K562 (cell line): ENCODE results near the gene GEMIN2. TPM values are rescaled to one million over a fixed set of nuclear protein-coding genes. Genes with fewer than 3 reads are reported as not detected.

Experiments
- ATAC-seq: fragments of 200-7000 bp; cut with Tn5 transposase; 3 replicates; pipeline ENCODE4 v1.9.1; 2020; ENCODE audit warnings: moderate library complexity
- BruUV-seq: library from RNA; stranded (reverse); fragments of 400-500 nt; replicated peaks from 2 replicates; lab custom pipeline; 2021; lab: Mats Ljungman, UMichigan
- CTCF ChIA-PET: fragments of 300-600 bp; formaldehyde crosslinking; extraction: SDS; loops from one replicate; lab custom pipeline; 2021; ENCODE audit warnings: low intra/inter-chr PET ratio; lab: Yijun Ruan, JAX
- POLR2A ChIA-PET: fragments of 300-600, 350-650 bp; sonication (Branson Sonifier 250); formaldehyde crosslinking; extraction: SDS; loops from one replicate; lab custom pipeline; 2021; ENCODE audit warnings: antibody characterized with exemption, inconsistent platforms; lab: Yijun Ruan, JAX
- DNase-seq, 4 experiments: peaks; one replicate each; pipeline versions ENCODE4 v3.0.0 to v3.0.0-alpha.2; 2011 to 2018; ENCODE audit warnings: low spot score in 3 of 4, mixed read lengths in 3 of 4; ENCODE audit errors: extremely low read depth in 1 of 4
- FAIRE-seq: peaks from 2 replicates; lab custom pipeline; 2011; peaks lifted over from hg19 to GRCh38; lab: Jason Lieb, UNC
- H2AFZ ChIP-seq: 2 replicates; pipeline ENCODE4 v1.6.0; 2011; ENCODE audit warnings: low read depth, low read length, control low read depth, inconsistent platforms
- H3K27ac ChIP-seq: fragments of 200-600 bp; 3 replicates; pipeline ENCODE4 v1.8.0; 2011; ENCODE audit warnings: low read depth, mild to moderate bottlenecking, control low read depth, inconsistent platforms, low read length, moderate library complexity, mixed read lengths; ENCODE audit errors: extremely low read depth
- H3K27me3 ChIP-seq, 2 experiments: fragments of 300-600 bp in 1 of 2; 2 replicates in 1 of 2; 3 replicates in 1 of 2; pipeline versions ENCODE4 v1.6.0 to v1.8.0; 2011; ENCODE audit warnings: inconsistent platforms in 2 of 2, low read length in 2 of 2, mild to moderate bottlenecking in 1 of 2, mixed read lengths in 1 of 2, moderate library complexity in 1 of 2; ENCODE audit not compliant: control insufficient read depth in 2 of 2, insufficient read depth in 2 of 2
- H3K36me3 ChIP-seq: fragments of 300-600 bp; 3 replicates; pipeline ENCODE4 v1.8.0; 2011; ENCODE audit warnings: mild to moderate bottlenecking, low read length, inconsistent platforms; ENCODE audit not compliant: control insufficient read depth, insufficient read depth
- H3K4me1 ChIP-seq, 2 experiments: fragments of 200-600 bp in 1 of 2; replicated peaks in 1 of 2; 2 replicates in 1 of 2; 3 replicates in 1 of 2; pipeline versions ENCODE4 v1.5.1 to v1.8.0; 2011; ENCODE audit warnings: inconsistent platforms in 2 of 2, low read length in 2 of 2, mild to moderate bottlenecking in 1 of 2, mixed read lengths in 1 of 2, moderate library complexity in 1 of 2; ENCODE audit not compliant: control insufficient read depth in 2 of 2, insufficient read depth in 2 of 2
- H3K4me2 ChIP-seq: 2 replicates; pipeline ENCODE4 v1.6.1; 2011; ENCODE audit warnings: low read length, control low read depth, inconsistent platforms, mixed read lengths; ENCODE audit not compliant: insufficient read depth
- H3K4me3 ChIP-seq: fragments of 200-600 bp; sonication (generic), shearing (Covaris generic); 2 replicates; pipeline ENCODE4 v1.5.1; 2016; ENCODE audit warnings: control low read depth, inconsistent platforms
- H3K79me2 ChIP-seq: fragments of 200-600 bp; 3 replicates; pipeline ENCODE4 v1.8.0; 2011; ENCODE audit warnings: low read length, inconsistent platforms; ENCODE audit not compliant: control insufficient read depth, insufficient read depth
- H3K9ac ChIP-seq, 2 experiments: 2 replicates each; pipeline versions ENCODE4 v1.6.0 to v1.6.1; 2011; ENCODE audit warnings: low read depth in 2 of 2, low read length in 2 of 2, control low read depth in 1 of 2, inconsistent platforms in 1 of 2, mild to moderate bottlenecking in 1 of 2, mixed read lengths in 1 of 2; ENCODE audit not compliant: insufficient read depth in 1 of 2
- H3K9me1 ChIP-seq: one replicate; pipeline ENCODE4 v1.6.0; 2011; ENCODE audit warnings: inconsistent platforms, mild to moderate bottlenecking, low read length, moderate library complexity; ENCODE audit not compliant: control insufficient read depth, insufficient read depth
- H3K9me3 ChIP-seq: replicated peaks from 2 replicates; pipeline ENCODE4 v1.5.1; 2011; ENCODE audit warnings: low read depth, low read length, inconsistent platforms; ENCODE audit not compliant: control insufficient read depth, insufficient read depth
- H4K20me1 ChIP-seq: replicated peaks from 2 replicates; pipeline ENCODE4 v1.6.1; 2011; ENCODE audit warnings: low read length, inconsistent platforms, mixed read lengths; ENCODE audit not compliant: control insufficient read depth, insufficient read depth
- ATF7 ChIP-seq: fragments of 450-650 bp; IDR thresholded peaks from 2 replicates; pipeline ENCODE4 v1.7.1; 2014; ENCODE audit warnings: mild to moderate bottlenecking, moderate library complexity
- CREM ChIP-seq: IDR thresholded peaks from 2 replicates; pipeline ENCODE4 v1.6.1; 2014; ENCODE audit warnings: antibody characterized with exemption, low read depth
- ESRRA ChIP-seq: fragments of 450-650 bp; IDR thresholded peaks from 2 replicates; pipeline ENCODE4 v1.6.1; 2014; ENCODE audit warnings: low read depth, mild to moderate bottlenecking, moderate library complexity, borderline replicate concordance
- NR2C1 ChIP-seq, 2 experiments: fragments of 450-650 bp; IDR thresholded peaks; 2 replicates each; pipeline ENCODE4 v1.6.1; 2017; ENCODE audit warnings: mild to moderate bottlenecking in 2 of 2, antibody characterized with exemption in 1 of 2, inconsistent platforms in 1 of 2, missing compliant biosample characterization in 1 of 2, missing genetic modification characterization in 1 of 2
- WGBS: fragments of 100-300 bp; shearing (Covaris generic); methylation state at CpG from one replicate; pipeline ENCODE4 v1.1.6; 2016; ENCODE audit warnings: low coverage, mixed read lengths; ENCODE audit not compliant: insufficient coverage; ENCODE audit errors: missing lambda C conversion rate; 5-methylcytosine and 5-hydroxymethylcytosine counted together
- in situ Hi-C: fragments of 300-500 bp; cut with MboI; formaldehyde crosslinking; loops from 4 replicates; pipeline ENCODE4 v1.15.0; 2018; ENCODE audit warnings: inconsistent platforms, mixed read lengths
- intact Hi-C: fragments of 100-400 bp; cut with micrococcal nuclease; formaldehyde crosslinking; loops from 2 replicates; pipeline ENCODE4 v1.14.2; 2022
- polyA plus RNA-seq, 8 experiments: library from polyadenylated mRNA; depleted of rRNA in 4 of 8; stranded (reverse) in 5 of 8; unstranded in 3 of 8; fragments of >200 nt; fragmentation: Nextera tagmentation in 2 of 8; fragmentation: Illumina TruSeq in 1 of 8; extraction: Ambion mirVana in 2 of 8; extraction: Trizol in 1 of 8; gene quantifications; 2 replicates each; pipeline versions ENCODE4 v1.2.1 to v1.2.3, GENCODE V29; 2011 to 2014; ENCODE audit warnings: inconsistent platforms in 1 of 8, missing spikeins in 1 of 8
- total RNA-seq, 7 experiments: library from RNA; depleted of rRNA in 6 of 7; stranded (reverse); fragments of >200 nt in 6 of 7; fragmentation: Illumina TruSeq in 2 of 7; extraction: Trizol in 2 of 7; gene quantifications; 2 replicates each; pipeline versions ENCODE4 v1.2.1 to v1.2.3, GENCODE V29; 2011 to 2021; ENCODE audit warnings: low replicate concordance in 1 of 7
- TF ChIP-seq, protein P1 (sequence below): sonication (generic); IDR thresholded peaks from 2 replicates; pipeline ENCODE4 v1.6.1; 2016

Gene GEMIN2
- total and polyA plus RNA-seq, 9 of the 15 experiments (the other 6 are each of a cell fraction or from before 2014, with no cell fraction given): 23.0 to 87.6 (median 45.5) TPM

- H3K4me3 ChIP-seq: peak overlapping the region; percentile 88
- no peaks in the 10 kb centered on the region for H3K27me3 ChIP-seq
- H3K4me2 ChIP-seq: peak overlapping the region; percentile 83
- no peaks in the 10 kb centered on the region for H3K9me1 ChIP-seq
- TF ChIP-seq ATF7: peak; percentile 49
- 0 out of 2 replicates have a peak, but pooled peaks have one; percentile 8 for TF ChIP-seq CREM
- TF ChIP-seq, protein P1, sequence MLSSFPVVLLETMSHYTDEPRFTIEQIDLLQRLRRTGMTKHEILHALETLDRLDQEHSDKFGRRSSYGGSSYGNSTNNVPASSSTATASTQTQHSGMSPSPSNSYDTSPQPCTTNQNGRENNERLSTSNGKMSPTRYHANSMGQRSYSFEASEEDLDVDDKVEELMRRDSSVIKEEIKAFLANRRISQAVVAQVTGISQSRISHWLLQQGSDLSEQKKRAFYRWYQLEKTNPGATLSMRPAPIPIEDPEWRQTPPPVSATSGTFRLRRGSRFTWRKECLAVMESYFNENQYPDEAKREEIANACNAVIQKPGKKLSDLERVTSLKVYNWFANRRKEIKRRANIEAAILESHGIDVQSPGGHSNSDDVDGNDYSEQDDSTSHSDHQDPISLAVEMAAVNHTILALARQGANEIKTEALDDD: peak; percentile 28; the same call in 1 of the 2 replicates
- no peak for TF ChIP-seq ESRRA
- no peak for TF ChIP-seq NR2C1 (IDR thresholded peaks at IDR 0.05)
- peak; percentile 37; the same call in 1 of the 2 replicates for TF ChIP-seq NR2C1 (tag; IDR thresholded peaks at IDR 0.05)
- FAIRE-seq (peak; percentile 77), ATAC-seq (peak; percentile 56), DNase-seq (peak in 2 of 4 experiments; percentile 21 to 30)
- no peaks in the 10 kb centered on the region for H4K20me1 ChIP-seq
- no peaks in the 10 kb centered on the region for H3K9me3 ChIP-seq
- intact Hi-C loops (no loop called here), in situ Hi-C loops (loop anchor here (10.0 kb wide), 1 partner anchor 322 kb away; no protein-coding TSS in a partner anchor)
- TSS peak; percentile 54 for BruUV-seq
- peak overlapping the region; percentile 80; the same call in 2 of the 3 replicates for H3K27ac ChIP-seq
- H3K79me2 ChIP-seq: peaks cover 19% of the 10 kb centered on the region
- 5% methylated on average over 15 of the region's 23 CpGs for WGBS
- H2AFZ ChIP-seq: peak overlapping the region; percentile 85
- CTCF ChIA-PET: interaction anchor here (0.6 to 0.7 kb wide), 2 partner anchors 40 to 75 kb away, joined by 3 to 5 read pairs; no protein-coding TSS in a partner anchor
- peaks cover 0 to 8% of the 10 kb centered on the region in 2 experiments; a peak in 2 of 5 replicates for H3K4me1 ChIP-seq
- POLR2A ChIA-PET: interaction anchor here (0.7 to 2.3 kb wide), 4 partner anchors 21 to 581 kb away, joined by 3 to 11 read pairs (median 4); partner anchors contain the start of gene TRAPPC6B
- peak overlapping the region; percentile 83 to 98 for H3K9ac ChIP-seq
- H3K36me3 ChIP-seq: no peaks in the 10 kb centered on the region
Observed at GRCh38 chr14:39102265-39102968, 11.7 kb upstream of the GEMIN2 start.
